T-cell (primary cell): ENCODE measurements around the gene RPS27A. TPM values are rescaled to one million over a fixed set of nuclear protein-coding genes. Genes with fewer than 3 reads are reported as not detected.
"Not testable (repeated sequence)": the region's sequence is repeated elsewhere in the genome, so short reads cannot be mapped to it uniquely, and the experiment has no call there.

Source experiments
- ATAC-seq, 4 experiments: fragments of 200-7000 bp in 3 of 4; fragments of 150-1000 bp in 1 of 4; cut with Tn5 transposase; replicated peaks in 1 of 4; 1 replicate in 3 of 4; 2 replicates in 1 of 4; pipeline ENCODE4 v1.10.0; 2021; ENCODE audit warnings: moderate library complexity in 3 of 4, mild to moderate bottlenecking in 2 of 4, moderate number of reproducible peaks in 1 of 4
- CTCF ChIA-PET, 2 donors: fragments of 300-600 bp; sonication (Branson Sonifier 250); formaldehyde crosslinking; loops; one replicate each; lab custom pipeline; 2022; ENCODE audit warnings: antibody characterized with exemption in 2 of 2; lab: Charles Lee
- POLR2A ChIA-PET, 2 donors: fragments of 300-600 bp; sonication (Branson Sonifier 250); formaldehyde crosslinking; loops; one replicate each; lab custom pipeline; 2022; ENCODE audit warnings: antibody characterized with exemption in 2 of 2; lab: Charles Lee
- DNase-seq, 35 experiments: peaks; one replicate each; pipeline versions ENCODE4 v3.0.0 to v3.0.0-alpha.2; 2013 to 2023
- H3K27ac ChIP-seq: one replicate; pipeline ENCODE4 v1.5.1; 2013; ENCODE audit warnings: low read length
- H3K27me3 ChIP-seq, 2 experiments: replicated peaks in 1 of 2; 1 replicate in 1 of 2; 2 replicates in 1 of 2; pipeline versions ENCODE4 v1.6.1 to v1.7.0; 2013; ENCODE audit warnings: low read length in 1 of 2, mixed read lengths in 1 of 2; ENCODE audit not compliant: control insufficient read depth in 2 of 2, insufficient read depth in 2 of 2; ENCODE audit errors: extremely low read depth in 1 of 2
- H3K36me3 ChIP-seq, 2 donors: 1 replicate in 1 of 2; 2 replicates in 1 of 2; pipeline versions ENCODE4 v1.6.1 to v1.7.0; 2013; ENCODE audit warnings: low read length in 1 of 2; ENCODE audit not compliant: control insufficient read depth in 2 of 2, insufficient read depth in 1 of 2; ENCODE audit errors: extremely low read depth in 1 of 2
- H3K4me1 ChIP-seq, 2 experiments: 1 replicate in 1 of 2; 2 replicates in 1 of 2; pipeline versions ENCODE4 v1.6.1 to v1.7.0; 2013; ENCODE audit warnings: low read length in 2 of 2, mixed read lengths in 1 of 2; ENCODE audit not compliant: insufficient read depth in 2 of 2, control insufficient read depth in 1 of 2; ENCODE audit errors: extremely low read depth in 1 of 2
- H3K4me3 ChIP-seq, 2 donors: 1 replicate in 1 of 2; 2 replicates in 1 of 2; pipeline versions ENCODE4 v1.5.1 to v1.7.0; 2013; ENCODE audit warnings: mild to moderate bottlenecking in 2 of 2, low read length in 1 of 2, moderate library complexity in 1 of 2; ENCODE audit not compliant: control insufficient read depth in 1 of 2; ENCODE audit errors: extremely low read depth in 1 of 2
- H3K9me3 ChIP-seq: 2 replicates; pipeline ENCODE4 v1.7.0; 2013
- H3K27ac Mint-ChIP-seq, 2 donors: one replicate each; pipeline ENCODE4 v1.8.0; 2020 to 2021; ENCODE audit warnings: mild to moderate bottlenecking in 2 of 2, mixed read lengths in 2 of 2
- H3K27me3 Mint-ChIP-seq, 2 donors: one replicate each; pipeline ENCODE4 v1.8.0; 2021 to 2022; ENCODE audit warnings: mixed read lengths in 2 of 2
- H3K36me3 Mint-ChIP-seq: one replicate; pipeline ENCODE4 v1.8.0; 2021; ENCODE audit warnings: mixed read lengths
- H3K4me1 Mint-ChIP-seq, 3 donors: one replicate each; pipeline ENCODE4 v1.8.0; 2020 to 2022; ENCODE audit warnings: mixed read lengths in 3 of 3, mild to moderate bottlenecking in 1 of 3
- H3K4me3 Mint-ChIP-seq, 3 donors: one replicate each; pipeline ENCODE4 v1.8.0; 2020 to 2022; ENCODE audit warnings: mild to moderate bottlenecking in 3 of 3, mixed read lengths in 3 of 3, moderate library complexity in 3 of 3
- H3K9me3 Mint-ChIP-seq, 3 donors: one replicate each; pipeline ENCODE4 v1.8.0; 2020 to 2022; ENCODE audit warnings: mixed read lengths in 3 of 3
- WGBS: methylation state at CpG from one replicate; pipeline ENCODE4 v1.1.5; 2013; ENCODE audit warnings: missing lambda C conversion rate; ENCODE audit not compliant: insufficient coverage; 5-methylcytosine and 5-hydroxymethylcytosine counted together
- total RNA-seq, 35 experiments: library from RNA in 6 of 35; stranded (reverse) in 6 of 35; fragments of 120-200 nt in 1 of 35; gene quantifications; one replicate each; pipeline versions ENCODE4 v1.2.1 to v1.2.4 and lab custom pipeline; 2013 to 2026

Gene RPS27A
- total RNA-seq, 5 donors from 2014 or later (not counting 1 experiment from before 2014, with no cell fraction given) = 1,619 to 1,934 (median 1,876) TPM

GRCh38 chr2:55268288-55268906 is 35.9 kb downstream of the RPS27A start:
- peaks cover 0 to 4% of the 10 kb centered on the region in 2 donors for H3K27me3 Mint-ChIP-seq
- peak in 1 of 35 experiments; percentile 2 for DNase-seq
- Histone ChIP-seq H3K36me3 (peaks cover 0 to 13% of the 10 kb centered on the region in 2 donors), H3K4me3 (peak overlapping the region; percentile 59 to 97), H3K9me3 (no peaks in the 10 kb centered on the region), H3K4me1 (peaks cover 3 to 16% of the 10 kb centered on the region in 2 experiments), H3K27ac (peak overlapping the region; percentile 80), H3K27me3 (no peaks in the 10 kb centered on the region)
- ChIA-PET POLR2A (interaction anchor here in 1 of 2 donors (0.6 kb wide), 1 partner anchor 13 kb away, joined by 3 read pairs; no protein-coding TSS in a partner anchor), CTCF (no interaction called here)
- H3K36me3 Mint-ChIP-seq = peaks cover 16% of the 10 kb centered on the region
- H3K27ac Mint-ChIP-seq = peak overlapping the region; percentile 96 to 98
- H3K9me3 Mint-ChIP-seq = no peaks in the 10 kb centered on the region
- 16% methylated on average over 11 of the region's 13 CpGs for WGBS
- peak overlapping the region; percentile 87 to 95 (median 94) for H3K4me3 Mint-ChIP-seq
- peaks cover 22 to 30% (median 25%) of the 10 kb centered on the region in 3 donors for H3K4me1 Mint-ChIP-seq
- peak in 2 of 4 experiments; percentile 2 to 3 for ATAC-seq

GRCh38 chr2:55268907-55269644 is 36.6 kb downstream of the RPS27A start, which contains the start of gene MTIF2:
MTIF2 (minus strand) TSS chr2:55269231; CDS start chr2:55263858, 5,373 bp downstream.
- peaks cover 22 to 30% (median 25%) of the 10 kb centered on the region in 3 donors for H3K4me1 Mint-ChIP-seq

GRCh38 chr2:55269645-55269990 is 37.1 kb downstream of the RPS27A start:
- H3K27ac Mint-ChIP-seq = peak overlapping the region; percentile 96 to 98
- H3K27me3 ChIP-seq = peaks cover 0 to 2% of the 10 kb centered on the region in 2 experiments
- H3K4me3 Mint-ChIP-seq = peak overlapping the region; percentile 87 to 95 (median 94)
- ATAC-seq (peak in 1 of 4 experiments; percentile 16), DNase-seq (peak in 2 of 35 experiments; percentile 10 to 37)
- H3K4me3 ChIP-seq = peak overlapping the region; percentile 59 to 97
- ChIA-PET POLR2A (interaction anchor here in 1 of 2 donors (0.5 to 1.1 kb wide), 4 partner anchors 37 to 354 kb away, joined by 3 to 7 read pairs (median 5); partner anchors contain the start of genes CLHC1 and RPS27A), CTCF (interaction anchor here in 1 of 2 donors (0.7 kb wide), 2 partner anchors 37 to 49 kb away, joined by 3 read pairs; partner anchors contain the start of genes CLHC1 and RPS27A)
- peaks cover 0 to 9% of the 10 kb centered on the region in 2 donors for H3K27me3 Mint-ChIP-seq
- H3K9me3 Mint-ChIP-seq = no peaks in the 10 kb centered on the region
- H3K4me1 Mint-ChIP-seq = peaks cover 22 to 30% (median 25%) of the 10 kb centered on the region in 3 donors
- H3K9me3 ChIP-seq = no peaks in the 10 kb centered on the region
- peak overlapping the region; percentile 80 for H3K27ac ChIP-seq
- H3K36me3 ChIP-seq = peaks cover 0 to 5% of the 10 kb centered on the region in 2 donors
- H3K36me3 Mint-ChIP-seq = peaks cover 5% of the 10 kb centered on the region
- peaks cover 3 to 16% of the 10 kb centered on the region in 2 experiments for H3K4me1 ChIP-seq
- 9% methylated on average over 4 of the region's 7 CpGs for WGBS

More at GRCh38 chr2:55268907-55269644, 36.6 kb downstream of the RPS27A start, which contains the start of gene MTIF2:
- no peaks in the 10 kb centered on the region for H3K27me3 ChIP-seq
- peaks cover 0 to 6% of the 10 kb centered on the region in 2 donors for H3K27me3 Mint-ChIP-seq
- peaks cover 10% of the 10 kb centered on the region for H3K36me3 Mint-ChIP-seq
- peak; percentile 64 to 90 (median 79) for DNase-seq
- ATAC-seq = peak; percentile 82 to 93 (median 92)
- no peaks in the 10 kb centered on the region for H3K9me3 ChIP-seq
- CTCF ChIA-PET = interaction anchor here in 1 of 2 donors (0.7 kb wide), 1 partner anchor 49 kb away, joined by 3 read pairs; no protein-coding TSS in a partner anchor
- H3K4me3 ChIP-seq = peak within 1 kb of the TSS; percentile 59 to 97
- peak within 1 kb of the TSS; percentile 80 for H3K27ac ChIP-seq
- peak within 1 kb of the TSS; percentile 87 to 95 (median 94) for H3K4me3 Mint-ChIP-seq
- H3K9me3 Mint-ChIP-seq = no peaks in the 10 kb centered on the region
- peaks cover 0 to 10% of the 10 kb centered on the region in 2 donors for H3K36me3 ChIP-seq
- peaks cover 3 to 16% of the 10 kb centered on the region in 2 experiments for H3K4me1 ChIP-seq
- WGBS = 0% methylated on average over 42 of the region's 43 CpGs
- peak within 1 kb of the TSS; percentile 96 to 98 for H3K27ac Mint-ChIP-seq
- POLR2A ChIA-PET = interaction anchor here in 1 of 2 donors (0.5 to 1.1 kb wide), 4 partner anchors 37 to 355 kb away, joined by 3 to 7 read pairs (median 5); partner anchors contain the start of genes CLHC1 and RPS27A

- not testable (repeated sequence) for H3K36me3 ChIP-seq, H3K9me3 Mint-ChIP-seq, H3K27me3 ChIP-seq, DNase-seq, H3K4me3 ChIP-seq, H3K36me3 Mint-ChIP-seq, H3K27me3 Mint-ChIP-seq, H3K9me3 ChIP-seq, H3K4me3 Mint-ChIP-seq, H3K27ac ChIP-seq, ATAC-seq, H3K27ac Mint-ChIP-seq
- H3K4me1 ChIP-seq = peaks cover 3 to 11% of the 10 kb centered on the region in 2 experiments
- ChIA-PET POLR2A (interaction anchor here in 1 of 2 donors (0.6 to 0.7 kb wide), 2 partner anchors 109 to 239 kb away, joined by 3 to 6 read pairs; no protein-coding TSS in a partner anchor), CTCF (interaction anchor here in 1 of 2 donors (0.8 kb wide), 1 partner anchor 401 kb away, joined by 3 read pairs; no protein-coding TSS in a partner anchor)
- H3K4me1 Mint-ChIP-seq = peaks cover 11 to 14% (median 13%) of the 10 kb centered on the region in 3 donors
- 100% methylated on average over 1 of the region's 2 CpGs for WGBS
Measured at GRCh38 chr2:55274346-55274745, 41.9 kb downstream of the RPS27A start.

GRCh38 chr2:55277310-55277709 is 44.8 kb downstream of the RPS27A start:
- H3K36me3 Mint-ChIP-seq = no peaks in the 10 kb centered on the region
- Histone ChIP-seq H3K36me3 (no peaks in the 10 kb centered on the region), H3K27me3 (peaks cover 0 to 3% of the 10 kb centered on the region in 2 experiments), H3K9me3 (no peaks in the 10 kb centered on the region), H3K4me3 (no peak overlapping the region), H3K27ac (no peak overlapping the region), H3K4me1 (peaks cover 0 to 6% of the 10 kb centered on the region in 2 experiments)
- H3K4me3 Mint-ChIP-seq = no peak overlapping the region
- H3K27ac Mint-ChIP-seq = no peak overlapping the region
- H3K9me3 Mint-ChIP-seq = no peaks in the 10 kb centered on the region
- DNase-seq (no peak), ATAC-seq (no peak)
- peaks cover 0 to 9% of the 10 kb centered on the region in 2 donors for H3K27me3 Mint-ChIP-seq
- ChIA-PET CTCF (no interaction called here), POLR2A (no interaction called here)
- no CpG with 5 or more reads among the region's 3 CpGs for WGBS
- peaks cover 5 to 7% (median 6%) of the 10 kb centered on the region in 3 donors for H3K4me1 Mint-ChIP-seq
